Astrocyte of the spinal cord (primary cell): ENCODE measurements around the gene OR2S2.
A peak's percentile ranks its signal among the peaks of the same experiment; 100 is the strongest.

ENCODE experiments used
- DNase-seq: peaks from one replicate; pipeline ENCODE4 v3.0.0; 2011; ENCODE audit warnings: low read depth, low spot score
- H3K4me3 ChIP-seq: 2 replicates; pipeline ENCODE4 v1.5.1; 2011; ENCODE audit warnings: low read depth, mild to moderate bottlenecking, low read length, moderate library complexity
- CTCF ChIP-seq: IDR thresholded peaks from 2 replicates; pipeline ENCODE4 v1.5.1; 2012; ENCODE audit warnings: low read depth, mild to moderate bottlenecking, low read length, inconsistent platforms
- in situ Hi-C: cut with HindIII; loops from 2 replicates; pipeline ENCODE4 v1.10.0; 2017; ENCODE audit warnings: low sequenced_read_pairs

OR2S2 gene

GRCh38 chr9:35910613-35911359, 47.2 kb downstream of the OR2S2 start:
- TF ChIP-seq CTCF = peak; percentile 62
- DNase-seq = peak; percentile 72
- in situ Hi-C loops = no loop called here
- no peak overlapping the region for H3K4me3 ChIP-seq

- in situ Hi-C loops = no loop called here
- H3K4me3 ChIP-seq = no peak overlapping the region
- no peak for DNase-seq
- TF ChIP-seq CTCF = no peak
Measured at GRCh38 chr9:35909687-35910612, 48.0 kb downstream of the OR2S2 start.

- in situ Hi-C loops = no loop called here
- H3K4me3 ChIP-seq = no peak within 1 kb of the TSS
- no peak for DNase-seq
Measured at GRCh38 chr9:35909274-35909673, 48.7 kb downstream of the OR2S2 start, which contains the start of gene SPAAR. SPAAR (plus strand) TSS chr9:35909490; CDS start chr9:35910464, 974 bp downstream.

GRCh38 chr9:35908504-35909125, 49.3 kb downstream of the OR2S2 start:
- H3K4me3 ChIP-seq = no peak overlapping the region
- DNase-seq = no peak
- in situ Hi-C loops = no loop called here
- no peak for TF ChIP-seq CTCF

More at GRCh38 chr9:35909274-35909673, 48.7 kb downstream of the OR2S2 start, which contains the start of gene SPAAR:
- TF ChIP-seq CTCF = no peak

GRCh38 chr9:35907711-35908503, 50.0 kb downstream of the OR2S2 start:
- DNase-seq = peak; percentile 90
- H3K4me3 ChIP-seq = no peak overlapping the region
- in situ Hi-C loops = no loop called here
- no peak for TF ChIP-seq CTCF
